Activated CD4-positive, alpha-beta T cell treated with anti-CD3 and anti-CD28 coated beads for 24 hours (primary cell): ENCODE measurements around the gene CYBA.

Experiments used
- DNase-seq, 2 donors: peaks; one replicate each; pipeline ENCODE4 v3.0.0-alpha.2; 2020; ENCODE audit warnings: low read depth in 2 of 2

The CYBA gene

GRCh38 chr16:88662843-88663606 lies 12.2 kb upstream of the CYBA start, which contains the start of gene MVD:
Gene MVD, minus strand, starts transcription at chr16:88663091. Its CDS starts 11 bp downstream, at chr16:88663080.
- peak; percentile 89 to 93 for DNase-seq

- no peak for DNase-seq
Measured at GRCh38 chr16:88662222-88662842, 11.5 kb upstream of the CYBA start.

- DNase-seq, result no peak
Measured at GRCh38 chr16:88661468-88661867, 10.6 kb upstream of the CYBA start.

- DNase-seq, result no peak
Measured at GRCh38 chr16:88659160-88659559, 8.3 kb upstream of the CYBA start.

GRCh38 chr16:88658714-88659113 lies 7.9 kb upstream of the CYBA start:
- DNase-seq, result no peak

GRCh38 chr16:88657371-88657770 lies 6.5 kb upstream of the CYBA start:
- no peak for DNase-seq

GRCh38 chr16:88656291-88656980 lies 5.6 kb upstream of the CYBA start:
- no peak for DNase-seq

GRCh38 chr16:88655733-88656281 lies 5.0 kb upstream of the CYBA start:
- DNase-seq, result no peak

GRCh38 chr16:88655053-88655732 lies 4.3 kb upstream of the CYBA start:
- DNase-seq, result no peak

- no peak for DNase-seq
Measured at GRCh38 chr16:88654363-88655052, 3.7 kb upstream of the CYBA start.

GRCh38 chr16:88653596-88654362 lies 2.9 kb upstream of the CYBA start:
- no peak for DNase-seq

GRCh38 chr16:88653101-88653500 lies 2.2 kb upstream of the CYBA start:
- no peak for DNase-seq

GRCh38 chr16:88652762-88653063 lies 1.9 kb upstream of the CYBA start:
- no peak for DNase-seq

- DNase-seq, result no peak
Measured at GRCh38 chr16:88651989-88652761, 1.3 kb upstream of the CYBA start.

GRCh38 chr16:88651276-88651988 lies 579 bp upstream of the CYBA start:
- peak in 1 of 2 donors; percentile 75 for DNase-seq

- DNase-seq, result no peak
Measured at GRCh38 chr16:88649924-88650748, 717 bp downstream of the CYBA start.

GRCh38 chr16:88649195-88649923 lies 1.5 kb downstream of the CYBA start:
- no peak for DNase-seq
